PC-9 (cell line): ENCODE data around the gene FAM20C.

Experiments
- CTCF ChIP-seq: fragments of 200-600 bp; sonication (generic); conservative IDR thresholded peaks from 2 replicates; pipeline ENCODE4 v1.6.1; 2017; ENCODE audit warnings: mixed run types, antibody characterized with exemption, mild to moderate bottlenecking, moderate library complexity
- EZH2 ChIP-seq: fragments of 200-600 bp; sonication (generic); IDR thresholded peaks from 2 replicates; pipeline ENCODE4 v1.8.0; 2017; ENCODE audit warnings: antibody characterized with exemption, low read depth

- TF ChIP-seq CTCF = no peak
- no peak for TF ChIP-seq EZH2
Observed at GRCh38 chr7:303425-303824, 111.1 kb downstream of the FAM20C start.
